Transverse colon (tissue), 4 donors: ENCODE results near the gene CACNA2D2. TPM values are rescaled to one million over a fixed set of nuclear protein-coding genes. Genes with fewer than 3 reads are reported as not detected.
A peak's percentile ranks its signal among the peaks of the same experiment; 100 is the strongest.

ENCODE experiments used
- DNase-seq: peaks from one replicate; pipeline ENCODE4 v3.0.0-alpha.2; 2019
- H3K27ac ChIP-seq, 4 donors: fragments of 200-600 bp; sonication (generic); 2 replicates each; pipeline ENCODE4 v1.5.1; 2016 to 2018; ENCODE audit warnings: inconsistent platforms in 4 of 4
- H3K27me3 ChIP-seq: fragments of 200-600 bp; sonication (generic); 2 replicates; pipeline ENCODE4 v1.5.1; 2017; ENCODE audit warnings: inconsistent platforms
- H3K36me3 ChIP-seq, 4 donors: fragments of 200-600 bp; sonication (generic); 2 replicates each; pipeline ENCODE4 v1.5.1; 2017 to 2019; ENCODE audit warnings: inconsistent platforms in 4 of 4
- H3K4me1 ChIP-seq, 4 donors: fragments of 200-600 bp; sonication (generic); 2 replicates each; pipeline ENCODE4 v1.5.1; 2017 to 2020; ENCODE audit warnings: inconsistent platforms in 4 of 4
- H3K4me3 ChIP-seq, 4 donors: fragments of 200-600 bp; sonication (generic); 1 replicate in 1 of 4; 2 replicates in 3 of 4; pipeline versions ENCODE4 v1.5.1 to v1.6.1; 2017 to 2019; ENCODE audit warnings: inconsistent platforms in 4 of 4
- H3K9me3 ChIP-seq, 2 donors: fragments of 200-600 bp; sonication (generic); 2 replicates each; pipeline ENCODE4 v1.5.1; 2017 to 2019; ENCODE audit warnings: inconsistent platforms in 2 of 2
- EP300 ChIP-seq: sonication (generic); formaldehyde crosslinking; IDR thresholded peaks from one replicate; pipeline ENCODE4 v1.6.1; 2017; ENCODE audit warnings: antibody characterized with exemption, low read depth
- POLR2A ChIP-seq: fragments of 450-650 bp; IDR thresholded peaks from one replicate; pipeline ENCODE4 v1.6.1; 2016; ENCODE audit warnings: antibody characterized with exemption, mild to moderate bottlenecking, moderate library complexity
- POLR2AphosphoS5 ChIP-seq, 3 donors: sonication (generic); formaldehyde crosslinking; IDR thresholded peaks; one replicate each; pipeline ENCODE4 v1.6.1; 2016; ENCODE audit warnings: antibody characterized with exemption in 3 of 3
- whole genome bisulfite sequencing, 2 donors: methylation state at CpG; one replicate each; pipeline ENCODE4 v1.1.5; 2018; ENCODE audit warnings: low coverage in 1 of 2; 5-methylcytosine and 5-hydroxymethylcytosine counted together
- in situ Hi-C, 4 donors: fragments of 200-750 bp; cut with MboI; loops; one replicate each; pipeline versions ENCODE4 v1.15.0 to v1.15.1; 2017; ENCODE audit warnings: low sequenced_read_pairs in 3 of 4, low pct_ligation_motif_present in 1 of 4, low pct_unique_long_range_greater_than_20kb in 1 of 4
- intact Hi-C: fragments of 100-400 bp; cut with DNase I; formaldehyde crosslinking; loops from one replicate; pipeline ENCODE4 v1.15.1; 2023; ENCODE audit warnings: low total_unique reads
- total RNA-seq, 4 donors: library from RNA; depleted of rRNA; stranded (reverse); fragments of >200 nt; gene quantifications; one replicate each; pipeline ENCODE4 v1.1.0, GENCODE V29; 2016
- TF ChIP-seq, protein P1 (sequence below), 5 experiments: fragments of 200-600 bp in 3 of 5; fragments of 450-650 bp in 2 of 5; sonication (generic) in 3 of 5; IDR thresholded peaks; 1 replicate in 2 of 5; 2 replicates in 3 of 5; pipeline ENCODE4 v1.5.1; 2016 to 2017; ENCODE audit warnings: antibody characterized with exemption in 5 of 5, inconsistent platforms in 3 of 5, mild to moderate bottlenecking in 2 of 5, moderate library complexity in 1 of 5

The CACNA2D2 gene
- total RNA-seq, 4 donors from 2014 or later = 0.48 to 2.2 (median 0.87) TPM

DNA sequence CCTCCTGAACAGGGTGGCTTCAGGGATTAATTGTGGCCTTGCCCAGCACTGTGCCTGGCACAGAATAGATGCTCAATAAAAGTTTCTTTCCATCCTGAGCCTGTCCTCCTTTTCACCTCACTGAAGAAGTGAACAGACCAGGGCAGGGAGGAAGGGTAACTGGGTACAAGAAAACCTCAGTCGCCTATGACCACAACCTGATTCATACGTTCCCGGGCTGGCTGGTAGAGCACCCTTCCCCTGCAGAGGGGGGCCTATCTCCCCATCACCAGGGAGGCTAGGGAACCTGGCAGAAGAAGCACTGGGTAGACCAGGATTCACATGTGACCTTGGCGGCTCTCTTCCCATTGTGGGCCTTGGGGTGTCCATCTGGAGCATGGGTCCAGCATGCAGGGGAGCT, 27.8 kb upstream of the CACNA2D2 start:
- no peak for DNase-seq
- H3K36me3 ChIP-seq = no peaks in the 10 kb centered on the region
- no peak for TF ChIP-seq EP300
- TF ChIP-seq, protein P1, sequence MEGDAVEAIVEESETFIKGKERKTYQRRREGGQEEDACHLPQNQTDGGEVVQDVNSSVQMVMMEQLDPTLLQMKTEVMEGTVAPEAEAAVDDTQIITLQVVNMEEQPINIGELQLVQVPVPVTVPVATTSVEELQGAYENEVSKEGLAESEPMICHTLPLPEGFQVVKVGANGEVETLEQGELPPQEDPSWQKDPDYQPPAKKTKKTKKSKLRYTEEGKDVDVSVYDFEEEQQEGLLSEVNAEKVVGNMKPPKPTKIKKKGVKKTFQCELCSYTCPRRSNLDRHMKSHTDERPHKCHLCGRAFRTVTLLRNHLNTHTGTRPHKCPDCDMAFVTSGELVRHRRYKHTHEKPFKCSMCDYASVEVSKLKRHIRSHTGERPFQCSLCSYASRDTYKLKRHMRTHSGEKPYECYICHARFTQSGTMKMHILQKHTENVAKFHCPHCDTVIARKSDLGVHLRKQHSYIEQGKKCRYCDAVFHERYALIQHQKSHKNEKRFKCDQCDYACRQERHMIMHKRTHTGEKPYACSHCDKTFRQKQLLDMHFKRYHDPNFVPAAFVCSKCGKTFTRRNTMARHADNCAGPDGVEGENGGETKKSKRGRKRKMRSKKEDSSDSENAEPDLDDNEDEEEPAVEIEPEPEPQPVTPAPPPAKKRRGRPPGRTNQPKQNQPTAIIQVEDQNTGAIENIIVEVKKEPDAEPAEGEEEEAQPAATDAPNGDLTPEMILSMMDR (IDR thresholded peaks at IDR 0.05) = no peak
- TF ChIP-seq POLR2AphosphoS5 (IDR thresholded peaks at IDR 0.05) = no peak
- TF ChIP-seq POLR2A = no peak
- in situ Hi-C loops = loop anchor here in 1 of 4 donors (10.0 kb wide), 1 partner anchor 186 kb away; the partner anchor contains the start of genes RASSF1 and ZMYND10
- no peak overlapping the region for H3K27ac ChIP-seq
- intact Hi-C loops = no loop called here
- WGBS, 2 donors = 94% methylated on average over 4 of the region's 4 CpGs; no CpG with 5 or more reads in 1 of the 2 donors
- no peaks in the 10 kb centered on the region for H3K4me1 ChIP-seq
- no peak overlapping the region for H3K4me3 ChIP-seq
- H3K9me3 ChIP-seq = no peaks in the 10 kb centered on the region
- H3K27me3 ChIP-seq = peaks cover 21% of the 10 kb centered on the region

DNA sequence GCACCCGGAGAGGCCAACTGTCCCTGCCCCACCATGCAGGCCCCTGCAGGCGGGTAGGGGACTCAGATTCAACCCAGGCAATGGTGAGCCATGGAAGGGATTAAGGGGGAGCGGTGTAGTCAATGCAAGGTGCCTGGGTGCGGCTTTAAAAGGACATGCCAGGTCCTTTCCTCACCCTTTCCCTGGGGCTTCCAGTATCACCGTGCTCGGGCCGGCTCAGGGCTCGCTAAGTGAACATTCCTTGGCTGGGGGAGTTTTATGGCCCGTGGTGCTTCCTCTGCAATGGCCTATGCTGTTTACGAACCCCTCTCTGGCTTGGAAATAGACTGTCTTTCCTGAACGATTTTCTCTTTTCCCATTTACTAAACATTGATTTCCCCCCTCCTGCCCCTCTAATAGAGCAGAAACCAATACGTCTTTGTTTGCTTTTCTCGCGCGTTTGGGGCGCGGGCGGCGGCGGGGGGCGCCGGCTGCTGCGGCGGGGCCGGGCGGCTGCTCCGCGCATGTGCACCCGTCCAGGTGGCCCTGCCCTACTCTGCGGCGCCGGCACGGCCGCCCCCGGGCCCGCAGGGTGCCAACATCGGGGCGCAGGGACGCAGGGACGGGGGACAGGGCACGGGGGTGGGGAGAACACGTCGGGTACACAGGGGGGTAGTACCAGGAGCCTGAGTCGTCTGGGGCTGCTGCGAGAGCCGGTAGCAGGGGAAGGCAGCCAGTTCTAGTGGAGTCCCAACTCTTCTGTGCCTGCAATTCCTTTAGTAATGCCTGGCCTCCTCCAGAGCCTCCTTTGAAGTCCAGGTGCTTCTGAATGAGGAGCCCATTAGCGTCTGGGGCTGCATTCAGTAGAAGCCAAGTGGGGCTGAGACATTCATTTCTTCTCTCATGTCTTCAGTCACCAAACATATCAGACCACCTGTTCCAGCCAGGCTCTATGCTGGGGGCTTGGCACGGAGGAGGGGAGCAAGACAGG, 26.9 kb upstream of the CACNA2D2 start:
- in situ Hi-C loops = loop anchor here in 1 of 4 donors (10.0 kb wide), 1 partner anchor 185 kb away; the partner anchor contains the start of genes RASSF1 and ZMYND10
- TF ChIP-seq POLR2AphosphoS5 (IDR thresholded peaks at IDR 0.05) (no peak), POLR2A (no peak), EP300 (no peak)
- TF ChIP-seq, protein P1 (IDR thresholded peaks at IDR 0.05) = no peak
- Histone ChIP-seq H3K27ac (no peak overlapping the region), H3K36me3 (no peaks in the 10 kb centered on the region), H3K27me3 (peaks cover 21% of the 10 kb centered on the region), H3K9me3 (no peaks in the 10 kb centered on the region), H3K4me3 (peak overlapping the region in 1 of 4 donors; percentile 12), H3K4me1 (no peaks in the 10 kb centered on the region)
- no peak for DNase-seq
- 12 to 22% methylated on average over 17 to 34 of the region's 48 CpGs for WGBS, 2 donors
- intact Hi-C loops = no loop called here

DNA sequence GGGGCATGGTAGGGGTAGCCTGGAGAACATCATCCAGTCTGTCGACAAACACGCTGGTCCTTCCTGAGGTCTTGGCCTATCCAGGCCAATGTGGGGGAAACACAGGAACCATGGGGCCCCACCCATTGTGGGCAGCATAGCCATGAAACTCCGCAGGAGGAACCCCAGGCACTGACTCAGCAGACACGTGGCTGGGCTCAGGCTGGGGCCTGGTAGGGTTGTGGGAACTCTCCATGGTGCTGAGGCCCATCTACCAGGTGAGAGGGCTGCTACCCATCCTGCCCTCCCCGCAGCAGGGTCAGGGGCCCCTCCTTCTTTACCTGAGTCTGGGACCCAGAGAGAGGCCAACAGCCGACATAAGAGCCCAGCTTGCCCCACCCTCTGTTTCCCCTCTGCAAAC, 22.6 kb upstream of the CACNA2D2 start:
- H3K4me3 ChIP-seq = no peak overlapping the region
- WGBS, 2 donors = 33 to 34% methylated on average over 2 to 6 of the region's 6 CpGs
- H3K4me1 ChIP-seq = no peaks in the 10 kb centered on the region
- intact Hi-C loops (no loop called here), in situ Hi-C loops (no loop called here)
- H3K27ac ChIP-seq = no peak overlapping the region
- H3K27me3 ChIP-seq = peaks cover 14% of the 10 kb centered on the region
- no peak for DNase-seq
- TF ChIP-seq, protein P1 (IDR thresholded peaks at IDR 0.05) = no peak
- TF ChIP-seq EP300 (no peak), POLR2A (no peak), POLR2AphosphoS5 (IDR thresholded peaks at IDR 0.05) (no peak)
- H3K36me3 ChIP-seq = no peaks in the 10 kb centered on the region
- no peaks in the 10 kb centered on the region for H3K9me3 ChIP-seq

DNA sequence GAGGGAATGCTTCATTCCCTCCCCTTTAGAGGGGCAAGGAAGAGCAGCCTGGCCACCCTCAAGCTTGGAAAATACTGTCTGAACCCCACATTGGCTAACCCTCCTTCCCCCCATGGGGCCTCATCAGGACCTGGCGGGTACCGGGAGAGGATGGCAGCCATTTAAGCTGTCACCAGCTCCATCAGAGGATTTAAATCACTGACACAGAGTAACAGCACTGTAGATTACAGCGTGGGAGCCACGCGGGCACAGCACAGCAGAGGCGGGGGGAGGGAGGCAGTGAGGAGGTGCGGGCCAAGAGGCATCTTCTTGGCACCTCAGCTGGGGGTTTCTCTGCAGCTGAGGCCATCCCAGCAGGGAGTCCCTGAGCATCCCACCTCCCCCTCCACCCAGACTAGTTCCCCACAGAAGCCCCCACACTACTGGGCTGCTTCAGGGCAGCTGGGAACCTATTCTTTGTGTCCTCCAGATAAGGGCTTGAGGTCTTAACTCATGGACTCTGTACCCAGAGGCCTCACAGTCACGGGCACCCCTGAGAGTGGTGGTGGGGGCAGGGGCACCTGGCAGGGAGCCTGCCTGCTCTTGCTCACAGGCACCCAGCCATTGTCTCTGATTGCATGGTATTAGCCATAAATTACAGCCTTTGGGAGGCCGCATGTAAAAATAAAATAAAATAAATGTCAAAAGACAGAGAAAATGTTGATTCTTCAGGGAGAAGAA, 21.9 kb upstream of the CACNA2D2 start:
- Histone ChIP-seq H3K4me3 (no peak overlapping the region), H3K36me3 (no peaks in the 10 kb centered on the region), H3K4me1 (no peaks in the 10 kb centered on the region), H3K9me3 (no peaks in the 10 kb centered on the region), H3K27ac (no peak overlapping the region), H3K27me3 (peaks cover 8% of the 10 kb centered on the region)
- no peak for DNase-seq
- 73% methylated on average over 5 to 9 of the region's 9 CpGs for WGBS, 2 donors
- intact Hi-C loops = no loop called here
- TF ChIP-seq POLR2A = no peak
- no peak for TF ChIP-seq POLR2AphosphoS5 (IDR thresholded peaks at IDR 0.05)
- no peak for TF ChIP-seq EP300
- TF ChIP-seq, protein P1 (IDR thresholded peaks at IDR 0.05) = no peak
- in situ Hi-C loops = no loop called here
